Omental fat pad (tissue), 4 donors: ENCODE results near the gene RYR2. TPM values are rescaled to one million over a fixed set of nuclear protein-coding genes. Genes with fewer than 3 reads are reported as not detected.

Experiments
- ATAC-seq: fragments of 150-250 bp; one replicate; pipeline ENCODE4 v1.9.1; 2016; ENCODE audit warnings: mild to moderate bottlenecking, moderate library complexity; ENCODE audit not compliant: low FRiP score
- DNase-seq: peaks from one replicate; pipeline ENCODE4 v3.0.0-alpha.2; 2019; ENCODE audit warnings: low spot score
- CTCF ChIP-seq, 3 donors: fragments of 450-650 bp; IDR thresholded peaks; one replicate each; pipeline ENCODE4 v1.5.1; 2016 to 2017; ENCODE audit warnings: antibody characterized with exemption in 3 of 3, mild to moderate bottlenecking in 3 of 3, moderate library complexity in 2 of 3
- total RNA-seq, 4 donors: library from RNA; depleted of rRNA; stranded (reverse); fragments of >200 nt; gene quantifications; one replicate each; pipeline ENCODE4 v1.1.0, GENCODE V29; 2016

Gene RYR2
- total RNA-seq, 4 donors from 2014 or later, result 0.19 to 2.4 (median 1.2) TPM

GRCh38 chr1:237219751-237220642, 178.0 kb downstream of the RYR2 start:
- ATAC-seq (peak; percentile 48), DNase-seq (no peak)
- TF ChIP-seq CTCF (IDR thresholded peaks at IDR 0.05), result no peak

GRCh38 chr1:237223419-237223818, 181.4 kb downstream of the RYR2 start:
- no peak for DNase-seq
- ATAC-seq, result no peak
- no peak for TF ChIP-seq CTCF (IDR thresholded peaks at IDR 0.05)

- TF ChIP-seq CTCF (IDR thresholded peaks at IDR 0.05), result no peak
- no peak for ATAC-seq
- DNase-seq, result no peak
These were observed 184.4 kb downstream of the RYR2 start for GRCh38 chr1:237226177-237226944.

GRCh38 chr1:237227476-237227875, 185.5 kb downstream of the RYR2 start:
- ATAC-seq (no peak), DNase-seq (no peak)
- TF ChIP-seq CTCF (IDR thresholded peaks at IDR 0.05), result no peak

GRCh38 chr1:237228421-237228820, 186.4 kb downstream of the RYR2 start:
- DNase-seq, result no peak

GRCh38 chr1:237229333-237229732, 187.3 kb downstream of the RYR2 start:
- TF ChIP-seq CTCF (IDR thresholded peaks at IDR 0.05), result no peak
- no peak for DNase-seq
- ATAC-seq, result no peak

More at GRCh38 chr1:237228421-237228820, 186.4 kb downstream of the RYR2 start:
- no peak for TF ChIP-seq CTCF (IDR thresholded peaks at IDR 0.05)
- no peak for ATAC-seq
